Measurements from ENCODE around the gene KICS2.

Gene KICS2

GRCh38 chr12:64192644-64193444, 29.3 kb downstream of the KICS2 start:
- no peak overlapping the region for H3K4me3 ChIP-seq (ENCODE audit: low read length)
- no peak for TF ChIP-seq EZH2 (optimal IDR thresholded peaks at IDR 0.05; ENCODE audit: low read depth, low read length)
- no peaks in the 10 kb centered on the region for H3K27me3 ChIP-seq (replicated peaks; ENCODE audit: insufficient read depth, low read length)

GRCh38 chr12:64190140-64190539, 32.0 kb downstream of the KICS2 start:
- H3K27ac ChIP-seq (ENCODE audit: low read length), result no peak overlapping the region
- H2AFZ ChIP-seq (ENCODE audit: low read length), result no peak overlapping the region
- H3K4me1 ChIP-seq (ENCODE audit: low read length), result no peaks in the 10 kb centered on the region
- H3K9me3 ChIP-seq (replicated peaks; ENCODE audit: insufficient read depth, low read length), result no peaks in the 10 kb centered on the region
- no peak for TF ChIP-seq CTCF (IDR thresholded peaks at IDR 0.05; ENCODE audit: low read length)
- no peak for TF ChIP-seq EZH2 (optimal IDR thresholded peaks at IDR 0.05; ENCODE audit: low read depth, low read length)
- TF ChIP-seq EZH2phosphoT487 (IDR thresholded peaks at IDR 0.05; ENCODE audit: low read length), result no peak
- no peaks in the 10 kb centered on the region for H3K79me2 ChIP-seq (ENCODE audit: low read length)
- no peak overlapping the region for H3K9ac ChIP-seq (ENCODE audit: low read length)
- no peak overlapping the region for H3K4me2 ChIP-seq (ENCODE audit: low read depth, low read length)
- H3F3A ChIP-seq (ENCODE audit: insufficient read depth, low read length), result no peaks in the 10 kb centered on the region
- no peaks in the 10 kb centered on the region for H4K20me1 ChIP-seq (ENCODE audit: insufficient read depth, low read length)
- no peak overlapping the region for H3K4me3 ChIP-seq (ENCODE audit: low read length)
- H3K9me2 ChIP-seq (replicated peaks; ENCODE audit: insufficient read depth, low read length), result no peaks in the 10 kb centered on the region
- no peaks in the 10 kb centered on the region for H3K27me3 ChIP-seq (replicated peaks; ENCODE audit: insufficient read depth, low read length)
- 0 out of 2 replicates have a peak, but pooled peaks cover 4% of the 10 kb centered on the region for H3K36me3 ChIP-seq (replicated peaks; ENCODE audit: insufficient read depth, low read length)
- DNase-seq, result no peak

More at GRCh38 chr12:64192644-64193444, 29.3 kb downstream of the KICS2 start:
- no peaks in the 10 kb centered on the region for H3F3A ChIP-seq (ENCODE audit: insufficient read depth, low read length)
- H3K4me1 ChIP-seq (ENCODE audit: low read length), result no peaks in the 10 kb centered on the region
- no peaks in the 10 kb centered on the region for H3K79me2 ChIP-seq (ENCODE audit: low read length)
- no peak overlapping the region for H2AFZ ChIP-seq (ENCODE audit: low read length)
- no peak for DNase-seq
- H3K27ac ChIP-seq (ENCODE audit: low read length), result no peak overlapping the region
- no peaks in the 10 kb centered on the region for H4K20me1 ChIP-seq (ENCODE audit: insufficient read depth, low read length)
- H3K36me3 ChIP-seq (replicated peaks; ENCODE audit: insufficient read depth, low read length), result 0 out of 2 replicates have a peak, but pooled peaks cover 4% of the 10 kb centered on the region
- H3K9me2 ChIP-seq (replicated peaks; ENCODE audit: insufficient read depth, low read length), result no peaks in the 10 kb centered on the region
- H3K9me3 ChIP-seq (replicated peaks; ENCODE audit: insufficient read depth, low read length), result no peaks in the 10 kb centered on the region
- no peak overlapping the region for H3K9ac ChIP-seq (ENCODE audit: low read length)
- no peak overlapping the region for H3K4me2 ChIP-seq (ENCODE audit: low read depth, low read length)

GRCh38 chr12:64189530-64189929, 32.6 kb downstream of the KICS2 start:
- no peak for DNase-seq
- Histone ChIP-seq H2AFZ (ENCODE audit: low read length) (no peak overlapping the region), H3K36me3 (replicated peaks; ENCODE audit: insufficient read depth, low read length) (0 out of 2 replicates have a peak, but pooled peaks cover 4% of the 10 kb centered on the region), H3K27ac (ENCODE audit: low read length) (no peak overlapping the region), H3K4me2 (ENCODE audit: low read depth, low read length) (no peak overlapping the region), H3K9ac (ENCODE audit: low read length) (no peak overlapping the region), H3K4me1 (ENCODE audit: low read length) (no peaks in the 10 kb centered on the region), H4K20me1 (ENCODE audit: insufficient read depth, low read length) (no peaks in the 10 kb centered on the region), H3K27me3 (replicated peaks; ENCODE audit: insufficient read depth, low read length) (no peaks in the 10 kb centered on the region), H3K4me3 (ENCODE audit: low read length) (no peak overlapping the region), H3K79me2 (ENCODE audit: low read length) (no peaks in the 10 kb centered on the region), H3F3A (ENCODE audit: insufficient read depth, low read length) (no peaks in the 10 kb centered on the region), H3K9me3 (replicated peaks; ENCODE audit: insufficient read depth, low read length) (no peaks in the 10 kb centered on the region), H3K9me2 (replicated peaks; ENCODE audit: insufficient read depth, low read length) (no peaks in the 10 kb centered on the region)
- TF ChIP-seq CTCF (IDR thresholded peaks at IDR 0.05; ENCODE audit: low read length), result no peak
- no peak for TF ChIP-seq EZH2 (optimal IDR thresholded peaks at IDR 0.05; ENCODE audit: low read depth, low read length)
- TF ChIP-seq EZH2phosphoT487 (IDR thresholded peaks at IDR 0.05; ENCODE audit: low read length), result no peak

- no peaks in the 10 kb centered on the region for H3K9me3 ChIP-seq (replicated peaks; ENCODE audit: insufficient read depth, low read length)
- DNase-seq, result no peak
- no peaks in the 10 kb centered on the region for H3K79me2 ChIP-seq (ENCODE audit: low read length)
- H3K36me3 ChIP-seq (replicated peaks; ENCODE audit: insufficient read depth, low read length), result no peaks in the 10 kb centered on the region
- TF ChIP-seq CTCF (IDR thresholded peaks at IDR 0.05; ENCODE audit: low read length) (no peak), EZH2 (optimal IDR thresholded peaks at IDR 0.05; ENCODE audit: low read depth, low read length) (no peak), EZH2phosphoT487 (IDR thresholded peaks at IDR 0.05; ENCODE audit: low read length) (no peak)
- no peak overlapping the region for H3K27ac ChIP-seq (ENCODE audit: low read length)
- no peaks in the 10 kb centered on the region for H3K4me1 ChIP-seq (ENCODE audit: low read length)
- no peaks in the 10 kb centered on the region for H3F3A ChIP-seq (ENCODE audit: insufficient read depth, low read length)
- no peak overlapping the region for H3K4me3 ChIP-seq (ENCODE audit: low read length)
- H4K20me1 ChIP-seq (ENCODE audit: insufficient read depth, low read length), result no peaks in the 10 kb centered on the region
- H3K9ac ChIP-seq (ENCODE audit: low read length), result no peak overlapping the region
- no peak overlapping the region for H2AFZ ChIP-seq (ENCODE audit: low read length)
- H3K9me2 ChIP-seq (replicated peaks; ENCODE audit: insufficient read depth, low read length), result no peaks in the 10 kb centered on the region
- no peaks in the 10 kb centered on the region for H3K27me3 ChIP-seq (replicated peaks; ENCODE audit: insufficient read depth, low read length)
- H3K4me2 ChIP-seq (ENCODE audit: low read depth, low read length), result no peak overlapping the region
Measured at GRCh38 chr12:64187794-64188193, 34.3 kb downstream of the KICS2 start.
